HL-60 (cell line): Measurements from ENCODE around the gene EIF4G3.

Experiments used
- CTCF ChIP-seq: IDR thresholded peaks from one replicate; pipeline ENCODE4 v1.5.1; 2011; ENCODE audit warnings: low read length, control low read depth, inconsistent platforms; ENCODE audit not compliant: insufficient read depth
- GABPA ChIP-seq: IDR thresholded peaks from 2 replicates; pipeline ENCODE4 v1.6.1; 2012; ENCODE audit warnings: low read depth
- POLR2AphosphoS5 ChIP-seq: IDR thresholded peaks from 2 replicates; pipeline ENCODE4 v1.6.1; 2012; ENCODE audit warnings: low read depth
- SPI1 ChIP-seq: IDR thresholded peaks from 2 replicates; pipeline ENCODE4 v1.6.1; 2012; ENCODE audit warnings: low read depth, mild to moderate bottlenecking, borderline replicate concordance

- no peak for TF ChIP-seq CTCF
- no peak for TF ChIP-seq POLR2AphosphoS5
- TF ChIP-seq GABPA = no peak
- TF ChIP-seq SPI1 = no peak
Observed at GRCh38 chr1:20847611-20848080, 329.1 kb downstream of the EIF4G3 start.
